WERI-Rb-1 (cell line): ENCODE data around the gene VWDE.

ENCODE experiments used
- DNase-seq: peaks from one replicate; pipeline ENCODE4 v3.0.0-alpha.2; 2020
- H3K27ac ChIP-seq: fragments of 250-450 bp; sonication (Bioruptor Pico); 2 replicates; pipeline ENCODE4 v1.5.1; 2020; ENCODE audit warnings: mild to moderate bottlenecking, moderate library complexity
- H3K27me3 ChIP-seq: fragments of 250-450 bp; sonication (Bioruptor Pico); 2 replicates; pipeline ENCODE4 v1.5.1; 2021; ENCODE audit warnings: mild to moderate bottlenecking, low read depth, moderate library complexity; ENCODE audit not compliant: insufficient read depth, severe bottlenecking
- H3K36me3 ChIP-seq: fragments of 250-450 bp; sonication (Bioruptor Pico); 2 replicates; pipeline ENCODE4 v1.5.1; 2020; ENCODE audit warnings: mild to moderate bottlenecking, moderate library complexity
- H3K4me3 ChIP-seq: 2 replicates; pipeline ENCODE4 v1.5.1; 2011; ENCODE audit warnings: low read depth, mild to moderate bottlenecking, control low read depth, low read length
- H3K9me3 ChIP-seq: fragments of 250-450 bp; sonication (Bioruptor Pico); 2 replicates; pipeline ENCODE4 v1.5.1; 2021; ENCODE audit warnings: mild to moderate bottlenecking, moderate library complexity; ENCODE audit not compliant: severe bottlenecking
- CTCF ChIP-seq: IDR thresholded peaks from 2 replicates; pipeline ENCODE4 v1.5.1; 2011; ENCODE audit warnings: low read depth, mild to moderate bottlenecking, control low read depth, inconsistent platforms, low read length

The VWDE gene

GRCh38 chr7:12328888-12329770 is 74.5 kb downstream of the VWDE start:
- Histone ChIP-seq H3K4me3 (no peak overlapping the region), H3K27me3 (no peaks in the 10 kb centered on the region), H3K36me3 (no peaks in the 10 kb centered on the region), H3K27ac (no peak overlapping the region), H3K9me3 (no peaks in the 10 kb centered on the region)
- no peak for TF ChIP-seq CTCF
- no peak for DNase-seq

- no peak for DNase-seq
- no peak for TF ChIP-seq CTCF
- no peaks in the 10 kb centered on the region for H3K36me3 ChIP-seq
- no peaks in the 10 kb centered on the region for H3K9me3 ChIP-seq
- no peak overlapping the region for H3K27ac ChIP-seq
- H3K27me3 ChIP-seq: no peaks in the 10 kb centered on the region
- H3K4me3 ChIP-seq: no peak overlapping the region
Measured at GRCh38 chr7:12327922-12328321, 75.7 kb downstream of the VWDE start.

DNA sequence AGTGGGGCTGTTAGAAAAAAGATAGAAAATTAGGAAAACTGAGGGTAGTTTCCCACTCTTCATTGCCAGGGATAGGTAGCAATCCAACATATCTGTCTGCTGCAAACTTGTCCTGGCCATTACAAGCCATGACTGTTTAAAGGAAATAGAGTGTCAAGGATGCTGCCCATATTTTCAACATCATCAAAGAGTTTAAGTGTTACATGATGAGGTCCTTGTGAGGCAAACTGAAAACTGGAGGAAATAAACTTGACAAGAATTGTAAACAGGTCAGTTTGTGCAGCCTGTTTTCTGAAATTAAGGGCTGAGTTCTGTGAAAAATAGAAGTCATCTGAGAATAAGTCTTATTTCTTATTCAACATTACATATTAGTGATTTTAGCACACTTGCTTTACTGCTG is 78.0 kb downstream of the VWDE start:
- H3K9me3 ChIP-seq: no peaks in the 10 kb centered on the region
- H3K4me3 ChIP-seq: no peak overlapping the region
- no peak overlapping the region for H3K27ac ChIP-seq
- no peaks in the 10 kb centered on the region for H3K27me3 ChIP-seq
- no peak for TF ChIP-seq CTCF
- H3K36me3 ChIP-seq: no peaks in the 10 kb centered on the region
- no peak for DNase-seq

DNA sequence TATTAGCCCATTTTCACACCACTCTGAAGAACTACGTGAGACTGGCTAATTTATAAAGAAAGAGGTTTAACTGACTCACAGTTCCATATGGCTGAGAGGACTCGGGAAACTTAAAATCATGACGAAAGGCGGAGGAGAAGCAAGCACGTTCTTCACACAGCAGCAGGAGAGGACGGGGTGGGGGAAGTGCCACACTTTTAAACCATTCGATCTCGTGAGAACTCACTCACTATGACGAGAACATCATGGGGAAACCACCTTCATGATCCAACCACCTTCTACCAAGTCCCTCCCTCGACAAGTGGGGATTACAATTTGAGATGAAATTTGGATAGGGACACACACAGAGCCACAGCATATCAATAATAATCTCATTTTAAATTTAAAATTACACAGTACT is 80.2 kb downstream of the VWDE start:
- no peak for DNase-seq
- Histone ChIP-seq H3K9me3 (no peaks in the 10 kb centered on the region), H3K27ac (no peak overlapping the region), H3K27me3 (no peaks in the 10 kb centered on the region), H3K4me3 (no peak overlapping the region), H3K36me3 (no peaks in the 10 kb centered on the region)
- no peak for TF ChIP-seq CTCF

DNA sequence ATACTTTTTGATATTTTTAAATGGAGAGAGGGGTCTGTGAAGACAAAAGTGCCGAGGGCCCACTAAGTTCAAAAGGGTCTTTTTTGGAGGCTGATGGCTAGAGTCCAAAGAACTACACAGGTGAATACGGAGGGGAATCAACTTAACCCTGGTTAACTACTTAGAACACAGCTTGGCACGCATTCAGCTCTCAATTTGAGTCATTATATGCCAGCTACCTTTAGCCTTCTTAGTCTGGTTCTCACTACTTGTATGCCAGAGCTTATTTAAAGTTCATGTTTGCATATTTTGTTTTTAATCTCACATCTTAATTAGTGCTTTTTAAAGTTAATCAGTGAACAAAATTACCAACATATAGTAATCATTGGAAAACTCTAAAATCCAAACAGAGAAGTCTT is 80.8 kb downstream of the VWDE start:
- H3K27me3 ChIP-seq: no peaks in the 10 kb centered on the region
- no peak overlapping the region for H3K4me3 ChIP-seq
- H3K9me3 ChIP-seq: no peaks in the 10 kb centered on the region
- H3K27ac ChIP-seq: no peak overlapping the region
- TF ChIP-seq CTCF: no peak
- no peak for DNase-seq
- no peaks in the 10 kb centered on the region for H3K36me3 ChIP-seq
